ENCODE measurements around the gene LRRC23.

GRCh38 chr12:6905414-6906040, 905 bp downstream of the LRRC23 start:
- TF ChIP-seq, protein P1, sequence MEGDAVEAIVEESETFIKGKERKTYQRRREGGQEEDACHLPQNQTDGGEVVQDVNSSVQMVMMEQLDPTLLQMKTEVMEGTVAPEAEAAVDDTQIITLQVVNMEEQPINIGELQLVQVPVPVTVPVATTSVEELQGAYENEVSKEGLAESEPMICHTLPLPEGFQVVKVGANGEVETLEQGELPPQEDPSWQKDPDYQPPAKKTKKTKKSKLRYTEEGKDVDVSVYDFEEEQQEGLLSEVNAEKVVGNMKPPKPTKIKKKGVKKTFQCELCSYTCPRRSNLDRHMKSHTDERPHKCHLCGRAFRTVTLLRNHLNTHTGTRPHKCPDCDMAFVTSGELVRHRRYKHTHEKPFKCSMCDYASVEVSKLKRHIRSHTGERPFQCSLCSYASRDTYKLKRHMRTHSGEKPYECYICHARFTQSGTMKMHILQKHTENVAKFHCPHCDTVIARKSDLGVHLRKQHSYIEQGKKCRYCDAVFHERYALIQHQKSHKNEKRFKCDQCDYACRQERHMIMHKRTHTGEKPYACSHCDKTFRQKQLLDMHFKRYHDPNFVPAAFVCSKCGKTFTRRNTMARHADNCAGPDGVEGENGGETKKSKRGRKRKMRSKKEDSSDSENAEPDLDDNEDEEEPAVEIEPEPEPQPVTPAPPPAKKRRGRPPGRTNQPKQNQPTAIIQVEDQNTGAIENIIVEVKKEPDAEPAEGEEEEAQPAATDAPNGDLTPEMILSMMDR (IDR thresholded peaks at IDR 0.05), result no peak
- TF ChIP-seq POLR2A (IDR thresholded peaks at IDR 0.05), result no peak

All from adrenal gland (tissue), 5 donors.